ENCODE results near the gene RCVRN. TPM values are rescaled to one million over a fixed set of nuclear protein-coding genes. Genes with fewer than 3 reads are reported as not detected.

The RCVRN gene
- total and polyA plus RNA-seq, 2 of the 13 experiments (the other 11 are each of a cell fraction or from before 2014, with no cell fraction given): not detected

GRCh38 chr17:9893411-9894012, 11.6 kb downstream of the RCVRN start (continued):
- TF ChIP-seq DZIP1 (CRISPR knock-in tag; IDR thresholded peaks at IDR 0.05) (no peak), HCFC1 (IDR thresholded peaks at IDR 0.05; ENCODE audit: low read depth, low read length) (no peak), ZNF17 (CRISPR knock-in tag; IDR thresholded peaks at IDR 0.05) (no peak), ZKSCAN8 (CRISPR knock-in tag; IDR thresholded peaks at IDR 0.05; ENCODE audit: borderline replicate concordance) (no peak), ZBTB14 (CRISPR knock-in tag; IDR thresholded peaks at IDR 0.05) (no peak), ZMYM2 (CRISPR knock-in tag; IDR thresholded peaks at IDR 0.05) (no peak), HMGXB4 (CRISPR knock-in tag; IDR thresholded peaks at IDR 0.05; ENCODE audit: borderline replicate concordance in 1 of 2, low read depth in 1 of 2) (no peak), HOXA9 (CRISPR knock-in tag; IDR thresholded peaks at IDR 0.05; ENCODE audit: borderline replicate concordance) (no peak), CHCHD3 (CRISPR knock-in tag; IDR thresholded peaks at IDR 0.05) (no peak)
- TF ChIP-seq, protein P1, sequence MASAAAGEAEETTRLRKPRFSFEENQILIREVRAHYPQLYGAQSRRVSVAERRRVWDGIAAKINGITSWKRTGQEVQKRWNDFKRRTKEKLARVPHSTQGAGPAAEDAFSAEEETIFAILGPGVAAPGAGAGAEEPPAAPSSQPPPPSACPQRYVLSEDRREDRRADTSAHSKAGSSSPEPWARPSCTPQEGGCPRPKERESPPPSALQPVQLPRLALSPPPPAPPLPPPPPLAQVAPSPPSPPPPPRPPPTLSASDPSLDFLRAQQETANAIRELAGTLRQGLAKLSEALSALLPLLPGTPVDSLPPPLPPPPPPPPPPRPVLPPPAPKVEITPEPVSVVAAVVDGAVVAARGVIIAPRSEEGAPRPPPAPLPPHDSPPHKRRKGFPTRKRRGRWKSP (CRISPR knock-in tag; IDR thresholded peaks at IDR 0.05): no peak

All from HepG2 (cell line).